ENCODE data around the gene C1orf122. TPM values are rescaled to one million over a fixed set of nuclear protein-coding genes. Genes with fewer than 3 reads are reported as not detected.

The C1orf122 gene
- total RNA-seq, 1 experiment from 2014 or later, result 33.7 TPM

Other genes starting within 250 kb of the C1orf122 start
- gene GNL2, start 211.9 kb upstream of the C1orf122 start, total RNA-seq (2014; rRNA removed; shearing (Covaris generic)), result 77.8 and 87.0 TPM in 2 replicates
- not detected in 2 replicates for gene RSPO1, start 172.9 kb upstream of the C1orf122 start, total RNA-seq (2014; rRNA removed; shearing (Covaris generic))
- gene CDCA8, start 115.3 kb upstream of the C1orf122 start, total RNA-seq (2014; rRNA removed; shearing (Covaris generic)), result 3.3 and 4.8 TPM in 2 replicates
- gene EPHA10, start 42.7 kb upstream of the C1orf122 start, total RNA-seq (2014; rRNA removed; shearing (Covaris generic)), result 0.13 and 0.32 TPM in 2 replicates
- 22.3 and 27.3 TPM in 2 replicates for gene MANEAL, start 13.9 kb upstream of the C1orf122 start, total RNA-seq (2014; rRNA removed; shearing (Covaris generic))
- gene YRDC, start 418 bp downstream of the C1orf122 start, total RNA-seq (2014; rRNA removed; shearing (Covaris generic)), result 55.2 and 58.2 TPM in 2 replicates
- gene MTF1, start 51.8 kb downstream of the C1orf122 start, total RNA-seq (2014; rRNA removed; shearing (Covaris generic)), result 1.4 and 1.6 TPM in 2 replicates
- 34.8 and 35.9 TPM in 2 replicates for gene INPP5B, start 139.3 kb downstream of the C1orf122 start, total RNA-seq (2014; rRNA removed; shearing (Covaris generic))
- gene SF3A3, start 182.2 kb downstream of the C1orf122 start, total RNA-seq (2014; rRNA removed; shearing (Covaris generic)), result 105 and 107 TPM in 2 replicates
- gene FHL3, start 197.7 kb downstream of the C1orf122 start, total RNA-seq (2014; rRNA removed; shearing (Covaris generic)), result 6.1 and 7.1 TPM in 2 replicates
- 73.1 and 79.0 TPM in 2 replicates for gene UTP11, start 204.9 kb downstream of the C1orf122 start, total RNA-seq (2014; rRNA removed; shearing (Covaris generic))
- gene POU3F1, start 239.0 kb downstream of the C1orf122 start, total RNA-seq (2014; rRNA removed; shearing (Covaris generic)), result 3.0 and 4.0 TPM in 2 replicates